NCI-H2196 treated with DMSO at 0.1 percent for 48 hours (cell line): ENCODE data around the gene CAPZA3.
"Not testable (repeated sequence)": the region's sequence is repeated elsewhere in the genome, so short reads cannot be mapped to it uniquely, and the experiment has no call there.

Source experiments
- DNase-seq: peaks from one replicate; lab custom pipeline; 2025; ENCODE audit not compliant: unreplicated experiment; lab: John Stamatoyannopoulos, UW

CAPZA3 gene, protein sequence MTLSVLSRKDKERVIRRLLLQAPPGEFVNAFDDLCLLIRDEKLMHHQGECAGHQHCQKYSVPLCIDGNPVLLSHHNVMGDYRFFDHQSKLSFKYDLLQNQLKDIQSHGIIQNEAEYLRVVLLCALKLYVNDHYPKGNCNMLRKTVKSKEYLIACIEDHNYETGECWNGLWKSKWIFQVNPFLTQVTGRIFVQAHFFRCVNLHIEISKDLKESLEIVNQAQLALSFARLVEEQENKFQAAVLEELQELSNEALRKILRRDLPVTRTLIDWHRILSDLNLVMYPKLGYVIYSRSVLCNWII

GRCh38 chr12:18737819-18738218 is at the start of gene CAPZA3, which contains the start of gene PLCZ1:
Gene CAPZA3 (plus strand): TSS chr12:18738119. CDS start chr12:18738269, 150 bp downstream.
Gene PLCZ1 (minus strand): TSS chr12:18738012. CDS start chr12:18737371, 641 bp downstream.
- no peak for DNase-seq

DNA sequence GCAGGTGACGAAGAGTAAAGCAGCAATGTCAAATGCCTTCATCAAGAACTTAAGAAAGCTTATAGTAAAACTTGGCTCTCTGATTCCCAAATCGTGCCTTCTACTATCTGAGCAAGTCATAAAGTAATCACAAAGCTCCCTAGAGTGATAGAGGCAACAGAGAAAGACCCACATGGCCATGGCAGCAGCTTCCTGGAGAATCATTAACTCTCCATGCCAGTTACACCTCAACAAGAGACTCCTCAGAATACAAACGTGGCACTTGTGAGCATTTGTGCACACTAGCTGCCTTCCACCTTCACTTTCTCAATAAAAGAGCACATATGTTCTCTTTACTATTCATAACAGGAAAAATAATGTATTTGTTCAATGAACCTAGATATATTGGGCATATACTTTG is 48.1 kb upstream of the CAPZA3 start:
- no peak for DNase-seq

- no peak for DNase-seq
Observed at GRCh38 chr12:18690653-18691052, 47.3 kb upstream of the CAPZA3 start.

GRCh38 chr12:18693986-18694385 is 43.9 kb upstream of the CAPZA3 start:
- DNase-seq = not testable (repeated sequence)

DNA sequence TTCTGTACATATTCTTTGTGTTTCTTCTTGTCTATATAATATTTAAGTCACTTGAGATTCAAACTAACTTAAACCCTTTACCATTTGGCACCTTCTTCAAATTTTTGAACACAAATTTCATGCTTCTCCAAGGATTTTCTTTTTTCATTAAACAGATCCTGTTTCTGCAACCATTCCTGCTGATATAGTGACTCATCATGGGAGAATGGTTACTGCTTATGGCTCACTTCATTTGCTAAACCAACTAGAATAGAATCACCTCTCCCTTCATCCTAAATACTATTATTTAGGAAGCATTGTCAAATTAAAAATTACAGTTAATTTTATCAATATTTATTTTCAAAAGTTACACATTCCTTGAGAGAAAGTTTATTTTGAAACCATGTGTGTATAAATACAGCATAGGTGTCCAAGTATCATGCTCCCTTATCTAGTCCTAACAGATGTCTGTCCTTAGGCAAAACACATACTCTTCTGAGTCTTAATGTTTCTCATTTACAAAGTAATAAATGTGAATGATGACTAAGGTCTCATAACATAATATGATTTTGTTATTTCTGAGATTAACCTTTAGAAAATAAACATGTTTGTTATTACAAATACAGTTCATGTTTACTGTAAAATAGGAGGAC is 40.8 kb upstream of the CAPZA3 start:
- no peak for DNase-seq

- DNase-seq = no peak
Observed at GRCh38 chr12:18700271-18700670, 37.6 kb upstream of the CAPZA3 start.

DNA sequence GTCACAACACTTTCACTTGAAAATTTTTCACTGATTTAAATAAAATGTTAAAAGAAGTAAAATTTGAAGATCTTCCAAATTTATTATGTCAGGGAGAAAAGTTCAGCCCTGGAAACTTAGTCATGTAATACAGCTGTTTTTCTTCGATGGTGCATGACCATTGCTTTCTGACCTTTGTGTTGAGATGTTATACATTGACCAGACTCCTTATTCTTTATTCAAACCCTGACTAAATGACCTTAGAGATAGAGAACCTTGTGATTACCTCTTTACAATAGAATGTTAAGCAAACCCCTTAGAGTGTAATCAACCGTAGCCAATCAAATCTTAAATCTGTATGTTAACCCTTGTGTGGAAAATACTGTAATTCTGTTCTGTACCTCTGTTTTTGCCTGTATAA is 34.6 kb upstream of the CAPZA3 start:
- no peak for DNase-seq

- no peak for DNase-seq
Observed at GRCh38 chr12:18703911-18704310, 34.0 kb upstream of the CAPZA3 start.

DNA sequence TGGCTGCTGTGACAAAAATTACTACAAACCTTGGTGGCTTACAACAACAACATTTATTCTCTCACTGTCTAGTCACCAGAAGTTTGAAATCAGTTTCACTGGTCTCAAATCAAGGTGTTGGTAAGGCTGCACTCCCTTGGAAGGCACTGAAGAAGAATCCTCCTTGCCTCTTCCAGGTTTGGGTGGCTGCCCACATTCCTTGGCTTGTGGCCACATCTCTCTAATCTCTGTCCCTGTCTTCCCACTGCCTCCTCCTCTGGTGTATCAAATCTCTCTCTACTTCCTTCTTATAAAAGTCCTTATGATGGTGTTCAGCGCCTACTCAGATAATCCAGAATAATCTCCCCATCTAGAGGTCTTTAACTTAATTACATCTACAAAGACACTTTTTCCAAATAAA is 31.1 kb upstream of the CAPZA3 start:
- DNase-seq = no peak

- DNase-seq = no peak
Observed at GRCh38 chr12:18716236-18716635, 21.7 kb upstream of the CAPZA3 start.

DNA sequence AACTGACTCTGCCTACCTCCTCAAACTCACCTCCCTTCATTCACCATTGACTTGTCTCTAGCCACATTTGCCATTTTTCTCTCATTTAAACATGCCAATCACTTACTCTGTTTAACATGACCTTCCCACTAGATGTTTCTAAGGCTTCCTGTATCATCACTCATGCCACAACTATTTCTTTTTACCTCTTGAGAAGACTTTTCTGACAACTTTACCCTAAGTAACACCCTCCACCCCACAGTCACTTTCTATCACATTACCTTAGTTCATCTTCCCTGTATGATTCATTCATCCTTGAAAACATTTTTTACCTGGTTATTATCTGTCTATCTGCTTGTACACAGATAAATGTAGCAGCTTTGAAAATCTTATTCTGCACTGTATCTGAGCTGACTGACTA is 19.5 kb upstream of the CAPZA3 start:
- no peak for DNase-seq

GRCh38 chr12:18719922-18720510 is 17.9 kb upstream of the CAPZA3 start:
- DNase-seq = no peak

DNA sequence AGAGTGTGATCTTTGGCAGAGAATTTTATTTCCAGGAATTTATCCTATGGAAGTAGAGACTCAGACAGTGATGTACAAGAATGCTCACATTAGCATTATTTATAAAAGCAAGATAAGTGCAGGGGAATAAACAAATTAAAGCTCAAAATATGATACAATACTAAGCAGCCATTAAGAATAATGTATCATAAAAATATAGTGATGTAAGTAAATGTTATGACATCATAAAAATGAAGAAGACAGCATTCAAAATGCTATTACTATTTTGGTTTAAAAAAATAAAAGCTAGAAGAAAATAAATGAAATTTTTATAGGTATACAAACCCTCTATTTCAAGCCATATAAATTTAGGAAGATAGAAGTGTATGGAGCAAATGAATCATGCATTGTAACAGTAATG is 17.2 kb upstream of the CAPZA3 start:
- DNase-seq = no peak

DNA sequence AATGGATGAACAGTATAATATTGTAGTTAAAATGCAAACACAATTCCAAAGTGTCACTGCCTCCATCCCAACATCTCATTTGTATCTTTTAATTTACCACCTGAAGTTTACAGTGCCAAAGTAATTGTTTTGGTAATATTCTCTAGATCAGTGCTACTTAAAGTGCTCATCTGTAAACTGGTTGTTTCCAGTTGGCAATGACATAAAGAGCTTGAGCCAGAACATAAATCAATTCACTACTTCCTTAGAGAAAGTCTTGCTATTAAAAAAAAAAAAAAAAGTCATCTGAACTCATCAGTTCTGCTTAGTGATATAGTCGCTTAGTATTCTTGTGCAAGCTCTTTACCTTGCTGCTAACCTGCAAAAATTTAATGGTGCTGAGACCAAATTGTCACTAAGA is 16.5 kb upstream of the CAPZA3 start:
- DNase-seq = no peak

DNA sequence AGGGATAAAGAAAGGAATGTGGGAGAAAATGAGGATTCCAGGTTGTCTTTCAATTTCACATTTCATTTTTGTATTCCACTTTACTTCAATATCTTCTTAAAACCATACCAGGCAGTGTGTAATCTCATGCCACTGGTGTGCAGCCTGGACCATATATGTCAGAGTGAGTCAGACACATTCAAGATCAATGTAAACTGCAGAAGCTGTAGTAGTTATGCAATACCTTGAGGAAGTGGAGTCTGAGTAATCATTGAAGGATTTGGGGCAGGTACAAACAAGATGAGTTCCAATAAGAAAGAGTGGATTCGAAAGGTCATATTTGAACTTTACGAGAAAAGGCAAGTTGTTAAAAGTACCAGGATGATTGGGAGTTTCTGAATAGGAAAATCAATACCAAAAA is 14.2 kb upstream of the CAPZA3 start:
- DNase-seq = no peak

DNA sequence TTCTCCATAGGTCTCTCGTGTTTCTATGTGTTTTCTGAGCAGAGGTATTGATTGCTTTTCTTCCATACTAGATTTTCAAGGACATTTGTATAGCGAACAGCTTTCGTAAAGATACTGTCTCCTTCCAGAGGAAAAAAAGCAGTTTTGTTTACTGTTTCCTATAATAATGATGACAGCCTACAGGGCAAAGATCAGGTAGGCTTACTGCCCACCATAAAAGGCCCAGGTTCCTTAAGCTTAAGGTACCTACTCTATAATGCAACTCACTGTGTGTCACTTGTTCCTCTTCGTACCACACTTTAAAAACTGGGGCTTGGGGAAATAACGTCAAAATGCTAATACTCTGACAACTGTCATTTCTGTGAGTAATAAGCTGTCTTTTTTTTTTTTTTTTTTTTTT is 6.8 kb upstream of the CAPZA3 start:
- no peak for DNase-seq

DNA sequence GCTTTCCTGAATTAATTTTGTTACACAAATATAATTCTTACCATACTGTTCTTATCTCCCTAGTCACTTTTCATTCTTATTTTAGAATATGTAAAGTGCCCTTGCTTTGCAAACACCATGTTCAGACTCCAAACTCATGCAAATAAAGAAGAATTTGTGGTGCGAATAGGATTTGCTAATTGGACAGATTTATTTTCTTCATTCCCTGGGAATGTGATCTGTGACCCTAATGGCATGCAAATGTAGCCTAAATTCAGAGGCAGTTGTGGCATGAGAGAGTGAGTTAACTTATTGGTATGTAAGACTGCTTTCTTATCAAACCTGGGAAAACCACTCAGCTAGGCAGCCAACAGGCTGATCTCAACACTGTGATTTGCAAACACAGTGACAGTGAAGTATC is 10.0 kb downstream of the CAPZA3 start:
- no peak for DNase-seq

DNA sequence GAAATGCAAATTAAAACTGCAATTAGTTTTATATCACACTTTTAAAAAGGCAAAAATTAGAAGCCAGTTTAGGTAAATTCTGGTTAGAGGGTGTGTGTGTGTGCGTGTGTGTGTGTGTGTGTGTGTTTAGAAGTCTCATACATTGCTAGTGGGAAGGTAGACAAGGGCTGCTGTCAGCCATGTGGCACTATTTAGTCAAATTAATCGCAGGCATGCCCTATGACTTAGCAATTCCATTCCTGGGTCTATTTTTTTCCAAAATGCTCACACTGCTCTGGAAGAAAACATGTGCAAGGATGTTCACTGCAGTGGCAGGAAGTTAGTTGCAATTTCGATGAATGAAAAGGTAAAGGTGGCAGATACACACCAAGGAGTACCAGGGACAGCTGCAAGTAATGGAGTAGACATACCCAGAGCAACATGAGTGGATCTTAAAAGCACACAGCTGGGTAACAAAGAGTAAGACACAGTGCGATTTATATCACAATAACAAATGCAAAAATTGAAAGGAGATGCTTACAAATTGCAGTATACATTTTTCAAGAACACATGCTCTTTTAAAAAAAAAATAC is 11.6 kb downstream of the CAPZA3 start:
- no peak for DNase-seq

GRCh38 chr12:18750085-18750484 is 12.2 kb downstream of the CAPZA3 start:
- no peak for DNase-seq

- DNase-seq = no peak
Observed at GRCh38 chr12:18751866-18752265, 13.9 kb downstream of the CAPZA3 start.

DNA sequence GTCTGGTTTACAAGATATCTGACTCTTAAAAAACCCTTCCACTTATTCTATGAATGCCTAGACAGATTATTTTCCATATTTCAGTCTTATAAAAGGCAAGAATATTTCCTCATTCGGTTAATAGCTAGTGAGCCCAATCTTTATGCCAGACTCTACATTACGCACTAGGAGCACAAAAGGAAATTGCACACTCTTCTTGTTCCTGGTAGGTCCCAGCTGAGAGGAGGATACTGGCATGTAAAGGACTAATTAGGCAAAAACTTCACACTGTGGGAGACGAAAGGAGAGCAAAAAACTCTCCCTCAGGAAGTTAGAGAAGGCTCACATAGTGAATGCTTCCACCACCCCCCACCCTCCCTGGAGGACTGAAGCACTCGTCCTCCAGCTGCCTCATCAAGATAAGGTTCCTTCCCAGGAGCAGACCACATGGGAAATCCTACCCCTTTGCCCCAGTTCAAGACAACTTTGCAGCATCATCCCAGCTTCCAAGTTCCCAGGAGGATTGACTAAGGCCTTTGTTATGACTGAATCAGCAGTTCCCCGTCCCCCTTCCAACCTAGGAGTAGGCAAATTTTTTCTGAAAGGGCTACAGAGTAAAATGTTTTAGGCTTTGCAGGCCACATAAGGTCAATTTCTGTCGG is 14.5 kb downstream of the CAPZA3 start:
- no peak for DNase-seq

DNA sequence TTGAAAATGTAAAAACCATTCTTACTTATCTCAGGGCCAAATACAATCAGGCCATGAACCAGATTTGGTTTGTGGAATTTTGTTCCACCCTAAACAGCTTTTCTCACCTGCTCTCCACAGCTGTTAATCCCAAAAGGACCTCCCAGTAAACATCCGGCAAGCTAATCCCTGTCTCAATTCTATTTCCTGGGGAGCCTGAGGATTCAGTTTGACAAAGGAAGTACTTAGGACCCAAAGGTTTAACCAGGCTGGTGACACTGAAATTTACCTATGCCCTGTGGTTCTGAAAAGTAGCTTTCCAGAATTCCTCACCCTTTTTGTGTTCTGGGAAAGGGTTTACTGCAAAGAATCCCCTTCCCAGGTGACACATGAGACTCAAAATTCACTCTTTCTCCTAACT is 15.0 kb downstream of the CAPZA3 start:
- DNase-seq = no peak
